GM19467 (cell line): ENCODE measurements around the gene ASTN2.
"Not testable (repeated sequence)": the region's sequence is repeated elsewhere in the genome, so short reads cannot be mapped to it uniquely, and the experiment has no call there.

Experiments
- ATAC-seq: cut with Tn5 transposase; IDR thresholded peaks from one replicate; pipeline ENCODE4 v1.9.1; 2021; ENCODE audit warnings: mild to moderate bottlenecking, moderate library complexity; ENCODE audit not compliant: unreplicated experiment

ASTN2 gene

GRCh38 chr9:117083559-117083958 lies 331.3 kb downstream of the ASTN2 start:
- no peak for ATAC-seq

GRCh38 chr9:117081641-117082317 lies 333.1 kb downstream of the ASTN2 start:
- ATAC-seq, result no peak

GRCh38 chr9:117080765-117081390 lies 334.0 kb downstream of the ASTN2 start:
- no peak for ATAC-seq

- ATAC-seq, result no peak
Measured at GRCh38 chr9:117076571-117077290, 338.1 kb downstream of the ASTN2 start.

GRCh38 chr9:117075636-117076035 lies 339.2 kb downstream of the ASTN2 start:
- no peak for ATAC-seq

GRCh38 chr9:117074784-117075520 lies 339.9 kb downstream of the ASTN2 start:
- ATAC-seq, result no peak

- ATAC-seq, result no peak
Measured at GRCh38 chr9:117074342-117074662, 340.6 kb downstream of the ASTN2 start.

- ATAC-seq, result no peak
Measured at GRCh38 chr9:117073539-117074341, 341.1 kb downstream of the ASTN2 start.

GRCh38 chr9:117073071-117073470 lies 341.8 kb downstream of the ASTN2 start:
- no peak for ATAC-seq

- ATAC-seq, result no peak
Measured at GRCh38 chr9:117072216-117072615, 342.6 kb downstream of the ASTN2 start.

GRCh38 chr9:117071673-117072207 lies 343.1 kb downstream of the ASTN2 start:
- ATAC-seq, result not testable (repeated sequence)

- no peak for ATAC-seq
Measured at GRCh38 chr9:117063721-117064471, 351.0 kb downstream of the ASTN2 start.

GRCh38 chr9:117060963-117061362 lies 353.9 kb downstream of the ASTN2 start:
- no peak for ATAC-seq

- ATAC-seq, result no peak
Measured at GRCh38 chr9:117050007-117050406, 364.9 kb downstream of the ASTN2 start.

GRCh38 chr9:117046666-117047327 lies 368.1 kb downstream of the ASTN2 start:
- no peak for ATAC-seq

- no peak for ATAC-seq
Measured at GRCh38 chr9:117044241-117044640, 370.6 kb downstream of the ASTN2 start.

- ATAC-seq, result no peak
Measured at GRCh38 chr9:117043159-117043558, 371.7 kb downstream of the ASTN2 start.

- ATAC-seq, result no peak
Measured at GRCh38 chr9:117035546-117035945, 379.3 kb downstream of the ASTN2 start.

- no peak for ATAC-seq
Measured at GRCh38 chr9:117034866-117035265, 380.0 kb downstream of the ASTN2 start.
